GM19238 (cell line): Measurements from ENCODE around the gene PLXNA4.

ENCODE experiments used
- DNase-seq: peaks from one replicate; pipeline ENCODE4 v3.0.0; 2011; ENCODE audit warnings: low spot score; ENCODE audit not compliant: insufficient read length

Gene PLXNA4

GRCh38 chr7:132097550-132098134 is 478.6 kb downstream of the PLXNA4 start:
- no peak for DNase-seq

GRCh38 chr7:132095111-132095765 is 481.0 kb downstream of the PLXNA4 start:
- no peak for DNase-seq

- no peak for DNase-seq
Observed at GRCh38 chr7:132092106-132092505, 484.2 kb downstream of the PLXNA4 start.

- no peak for DNase-seq
Observed at GRCh38 chr7:132091706-132092105, 484.6 kb downstream of the PLXNA4 start.

- no peak for DNase-seq
Observed at GRCh38 chr7:132090444-132090843, 485.8 kb downstream of the PLXNA4 start.

- DNase-seq = no peak
Observed at GRCh38 chr7:132089356-132089755, 486.9 kb downstream of the PLXNA4 start.

- no peak for DNase-seq
Observed at GRCh38 chr7:132087421-132087820, 488.8 kb downstream of the PLXNA4 start.

GRCh38 chr7:132084776-132085388 is 491.4 kb downstream of the PLXNA4 start:
- DNase-seq = no peak

- DNase-seq = no peak
Observed at GRCh38 chr7:132083537-132084123, 492.6 kb downstream of the PLXNA4 start.

GRCh38 chr7:132083126-132083525 is 493.1 kb downstream of the PLXNA4 start:
- DNase-seq = no peak

- DNase-seq = no peak
Observed at GRCh38 chr7:132082394-132082793, 493.9 kb downstream of the PLXNA4 start.

GRCh38 chr7:132081686-132082085 is 494.6 kb downstream of the PLXNA4 start:
- DNase-seq = no peak

- no peak for DNase-seq
Observed at GRCh38 chr7:132080967-132081668, 495.2 kb downstream of the PLXNA4 start.

- DNase-seq = no peak
Observed at GRCh38 chr7:132080467-132080866, 495.8 kb downstream of the PLXNA4 start.

- no peak for DNase-seq
Observed at GRCh38 chr7:132078891-132079735, 497.2 kb downstream of the PLXNA4 start.

- DNase-seq = no peak
Observed at GRCh38 chr7:132077971-132078685, 498.1 kb downstream of the PLXNA4 start.

GRCh38 chr7:132076301-132077035 is 499.8 kb downstream of the PLXNA4 start:
- no peak for DNase-seq

- DNase-seq = no peak
Observed at GRCh38 chr7:132075515-132075914, 500.8 kb downstream of the PLXNA4 start.

GRCh38 chr7:132073920-132074589 is 502.2 kb downstream of the PLXNA4 start:
- no peak for DNase-seq
